ENCODE results near the gene HOMER3. TPM values are rescaled to one million over a fixed set of nuclear protein-coding genes. Genes with fewer than 3 reads are reported as not detected.

Gene HOMER3
- polyA plus RNA-seq, 3 donors: 45.1 to 88.1 (median 49.4) TPM

- H3K36me3 ChIP-seq (replicated peaks in 1 of 2; ENCODE audit: control insufficient read depth in 1 of 2, insufficient read depth in 2 of 2, low read length in 2 of 2): peaks cover 0 to 8% of the 10 kb centered on the region in 2 donors
Observed at GRCh38 chr19:18948976-18949356, 7.9 kb upstream of the HOMER3 start.

GRCh38 chr19:18948075-18948975 is 7.3 kb upstream of the HOMER3 start:
- intact Hi-C loops (cut with micrococcal nuclease): no loop called here
- Mint-ChIP-seq H3K27ac (no peak overlapping the region), H3K36me3 (peaks cover 10 to 13% of the 10 kb centered on the region in 2 donors)

More at GRCh38 chr19:18948976-18949356, 7.9 kb upstream of the HOMER3 start:
- WGBS (ENCODE audit: insufficient coverage): 94% methylated on average over 3 of the region's 5 CpGs
- H3K9ac ChIP-seq (ENCODE audit: insufficient read depth, low read length, poor library complexity, severe bottlenecking): no peak overlapping the region
- no peak overlapping the region for H3K4me3 ChIP-seq (replicated peaks in 1 of 3; ENCODE audit: low read depth in 2 of 3, low read length in 3 of 3)
- Mint-ChIP-seq H3K9me3 (peaks cover 0 to 9% (median 2%) of the 10 kb centered on the region in 7 donors), H3K27ac (no peak overlapping the region), H3K4me3 (no peak overlapping the region), H3K36me3 (peaks cover 10 to 12% of the 10 kb centered on the region in 2 donors), H3K4me1 (peaks cover 12% of the 10 kb centered on the region), H3K27me3 (ENCODE audit: low read depth in 3 of 3) (peaks cover 0 to 6% (median 5%) of the 10 kb centered on the region in 3 donors)
- H3K27ac ChIP-seq (ENCODE audit: low read depth in 1 of 2, low read length in 2 of 2): no peak overlapping the region
- TF ChIP-seq CTCF (IDR thresholded peaks at IDR 0.05): no peak
- H3K9me3 ChIP-seq (replicated peaks in 1 of 2; ENCODE audit: control insufficient read depth in 1 of 2, insufficient read depth in 1 of 2, low read length in 2 of 2): no peaks in the 10 kb centered on the region
- DNase-seq: no peak
- no peak overlapping the region for H2AFZ ChIP-seq (ENCODE audit: insufficient read depth, low read depth, low read length, poor library complexity, severe bottlenecking)
- intact Hi-C loops (cut with micrococcal nuclease): no loop called here
- no peak overlapping the region for H3K4me2 ChIP-seq (replicated peaks; ENCODE audit: extremely low read depth, low read length, poor library complexity, severe bottlenecking)
- no peaks in the 10 kb centered on the region for H3K27me3 ChIP-seq (ENCODE audit: control insufficient read depth in 2 of 2, insufficient read depth in 2 of 2, low read length in 2 of 2)
- peaks cover 4 to 5% of the 10 kb centered on the region in 2 donors for H3K4me1 ChIP-seq (ENCODE audit: control insufficient read depth in 1 of 2, insufficient read depth in 2 of 2, low read length in 2 of 2)
- no peaks in the 10 kb centered on the region for H3K79me2 ChIP-seq (ENCODE audit: insufficient read depth, low read length)
- H4K20me1 ChIP-seq (ENCODE audit: insufficient read depth, low read length): no peaks in the 10 kb centered on the region

More at GRCh38 chr19:18948075-18948975, 7.3 kb upstream of the HOMER3 start:
- peaks cover 0 to 8% of the 10 kb centered on the region in 2 donors for H3K36me3 ChIP-seq (replicated peaks in 1 of 2; ENCODE audit: control insufficient read depth in 1 of 2, insufficient read depth in 2 of 2, low read length in 2 of 2)
- no peak for TF ChIP-seq CTCF (IDR thresholded peaks at IDR 0.05)
- H2AFZ ChIP-seq (ENCODE audit: insufficient read depth, low read depth, low read length, poor library complexity, severe bottlenecking): no peak overlapping the region
- no peak overlapping the region for H3K27ac ChIP-seq (ENCODE audit: low read depth in 1 of 2, low read length in 2 of 2)
- Mint-ChIP-seq H3K4me3 (no peak overlapping the region), H3K4me1 (peaks cover 12% of the 10 kb centered on the region), H3K9me3 (peaks cover 0 to 9% (median 2%) of the 10 kb centered on the region in 7 donors), H3K27me3 (ENCODE audit: low read depth in 3 of 3) (peaks cover 0 to 6% (median 5%) of the 10 kb centered on the region in 3 donors)
- H3K4me2 ChIP-seq (replicated peaks; ENCODE audit: extremely low read depth, low read length, poor library complexity, severe bottlenecking): no peak overlapping the region
- H3K4me1 ChIP-seq (ENCODE audit: control insufficient read depth in 1 of 2, insufficient read depth in 2 of 2, low read length in 2 of 2): peaks cover 4 to 5% of the 10 kb centered on the region in 2 donors
- no peaks in the 10 kb centered on the region for H3K79me2 ChIP-seq (ENCODE audit: insufficient read depth, low read length)
- no peak overlapping the region for H3K9ac ChIP-seq (ENCODE audit: insufficient read depth, low read length, poor library complexity, severe bottlenecking)
- H3K9me3 ChIP-seq (replicated peaks in 1 of 2; ENCODE audit: control insufficient read depth in 1 of 2, insufficient read depth in 1 of 2, low read length in 2 of 2): no peaks in the 10 kb centered on the region
- no peak overlapping the region for H3K4me3 ChIP-seq (replicated peaks in 1 of 3; ENCODE audit: low read depth in 2 of 3, low read length in 3 of 3)
- H3K27me3 ChIP-seq (ENCODE audit: control insufficient read depth in 2 of 2, insufficient read depth in 2 of 2, low read length in 2 of 2): no peaks in the 10 kb centered on the region
- 84% methylated on average over 13 of the region's 15 CpGs for WGBS (ENCODE audit: insufficient coverage)
- H4K20me1 ChIP-seq (ENCODE audit: insufficient read depth, low read length): no peaks in the 10 kb centered on the region
- no peak for DNase-seq
